Neural crest cell (in vitro differentiated cells): Measurements from ENCODE around the gene LNPEP. TPM values are rescaled to one million over a fixed set of nuclear protein-coding genes. Genes with fewer than 3 reads are reported as not detected.
A peak's percentile ranks its signal among the peaks of the same experiment; 100 is the strongest.

Source experiments
- DNase-seq: peaks from one replicate; pipeline ENCODE4 v3.0.0; 2021; ENCODE audit warnings: low read depth, mixed read lengths, low spot score
- H3K27ac Mint-ChIP-seq: one replicate; pipeline ENCODE4 v1.8.0; 2021; ENCODE audit warnings: mild to moderate bottlenecking, mixed read lengths; ENCODE audit not compliant: unreplicated experiment
- H3K27me3 Mint-ChIP-seq: 2 replicates; pipeline ENCODE4 v1.8.0; 2021; ENCODE audit warnings: low read depth, mild to moderate bottlenecking, mixed read lengths
- H3K36me3 Mint-ChIP-seq: 2 replicates; pipeline ENCODE4 v1.8.0; 2021; ENCODE audit warnings: low read depth, mild to moderate bottlenecking, mixed read lengths
- H3K4me1 Mint-ChIP-seq: 2 replicates; pipeline ENCODE4 v1.8.0; 2021; ENCODE audit warnings: mixed read lengths
- H3K4me3 Mint-ChIP-seq: one replicate; pipeline ENCODE4 v1.8.0; 2021; ENCODE audit warnings: mild to moderate bottlenecking, mixed read lengths
- H3K9me3 Mint-ChIP-seq: 2 replicates; pipeline ENCODE4 v1.8.0; 2021; ENCODE audit warnings: mixed read lengths
- CTCF ChIP-seq: fragments of 200-600 bp; sonication (generic); conservative IDR thresholded peaks from 2 replicates; pipeline ENCODE4 v1.5.0; 2021; ENCODE audit warnings: antibody characterized with exemption, mild to moderate bottlenecking
- total RNA-seq: library from RNA; stranded (reverse); gene quantifications from 2 replicates; pipeline ENCODE4 v1.2.1, GENCODE V29; 2021

LNPEP gene
- total RNA-seq, 1 donor from 2014 or later, result 17.4 TPM

GRCh38 chr5:97071101-97071500 is 135.2 kb downstream of the LNPEP start:
- Mint-ChIP-seq H3K9me3 (peaks cover 7% of the 10 kb centered on the region), H3K27ac (no peak overlapping the region), H3K27me3 (no peaks in the 10 kb centered on the region), H3K4me1 (no peaks in the 10 kb centered on the region), H3K36me3 (no peaks in the 10 kb centered on the region), H3K4me3 (no peak overlapping the region)
- DNase-seq, result no peak
- no peak for TF ChIP-seq CTCF

- Mint-ChIP-seq H3K4me3 (no peak overlapping the region), H3K27ac (no peak overlapping the region), H3K4me1 (no peaks in the 10 kb centered on the region), H3K36me3 (no peaks in the 10 kb centered on the region), H3K27me3 (no peaks in the 10 kb centered on the region), H3K9me3 (peaks cover 7% of the 10 kb centered on the region)
- no peak for TF ChIP-seq CTCF
- DNase-seq, result no peak
These were observed 136.1 kb downstream of the LNPEP start for GRCh38 chr5:97071993-97072392.

- Mint-ChIP-seq H3K27ac (peak overlapping the region; percentile 22), H3K9me3 (peaks cover 7% of the 10 kb centered on the region)
- TF ChIP-seq CTCF, result no peak
These were observed 136.8 kb downstream of the LNPEP start for GRCh38 chr5:97072696-97073095.

GRCh38 chr5:97073420-97073819 is 137.5 kb downstream of the LNPEP start:
- no peak for DNase-seq
- Mint-ChIP-seq H3K4me3 (no peak overlapping the region), H3K9me3 (peaks cover 6% of the 10 kb centered on the region), H3K27me3 (no peaks in the 10 kb centered on the region), H3K36me3 (no peaks in the 10 kb centered on the region), H3K27ac (no peak overlapping the region), H3K4me1 (no peaks in the 10 kb centered on the region)
- TF ChIP-seq CTCF, result no peak

More at GRCh38 chr5:97072696-97073095, 136.8 kb downstream of the LNPEP start:
- Mint-ChIP-seq H3K4me1 (no peaks in the 10 kb centered on the region), H3K4me3 (no peak overlapping the region), H3K36me3 (no peaks in the 10 kb centered on the region), H3K27me3 (no peaks in the 10 kb centered on the region)
- DNase-seq, result no peak

GRCh38 chr5:97074859-97075489 is 139.1 kb downstream of the LNPEP start:
- Mint-ChIP-seq H3K27me3 (no peaks in the 10 kb centered on the region), H3K36me3 (no peaks in the 10 kb centered on the region), H3K9me3 (peaks cover 4% of the 10 kb centered on the region), H3K4me3 (no peak overlapping the region), H3K27ac (no peak overlapping the region), H3K4me1 (peaks cover 9% of the 10 kb centered on the region)
- TF ChIP-seq CTCF, result no peak
- no peak for DNase-seq
